Kidney epithelial cell (primary cell): ENCODE results near the gene TBXAS1. TPM values are rescaled to one million over a fixed set of nuclear protein-coding genes. Genes with fewer than 3 reads are reported as not detected.

Experiments
- DNase-seq: peaks from one replicate; pipeline ENCODE4 v3.0.0-alpha.2; 2010; ENCODE audit warnings: low read depth
- H3K27me3 ChIP-seq: 2 replicates; pipeline ENCODE4 v1.6.0; 2011; ENCODE audit warnings: low read length; ENCODE audit not compliant: control insufficient read depth, insufficient read depth
- H3K36me3 ChIP-seq: 2 replicates; pipeline ENCODE4 v1.5.1; 2011; ENCODE audit warnings: low read length; ENCODE audit not compliant: control insufficient read depth, insufficient read depth
- H3K4me3 ChIP-seq: 2 replicates; pipeline ENCODE4 v1.5.1; 2011; ENCODE audit warnings: low read depth, mild to moderate bottlenecking, control low read depth, low read length
- CTCF ChIP-seq: IDR thresholded peaks from 2 replicates; pipeline ENCODE4 v1.5.1; 2011; ENCODE audit warnings: mild to moderate bottlenecking, moderate library complexity, low read length, control low read depth, inconsistent platforms; ENCODE audit not compliant: insufficient read depth, poor library complexity, severe bottlenecking
- total RNA-seq: library from RNA; depleted of rRNA; stranded (reverse); fragments of >200 nt; gene quantifications from 2 replicates; pipeline ENCODE4 v1.2.3, GENCODE V29; 2015

Gene TBXAS1
- total RNA-seq, 1 donor from 2014 or later = 7.8 TPM

- H3K27me3 ChIP-seq = no peaks in the 10 kb centered on the region
- TF ChIP-seq CTCF = no peak
- no peak overlapping the region for H3K4me3 ChIP-seq
- no peak for DNase-seq
- peaks cover 2% of the 10 kb centered on the region for H3K36me3 ChIP-seq
Observed at GRCh38 chr7:140042386-140042670, 213.3 kb downstream of the TBXAS1 start.

GRCh38 chr7:140044251-140044650, 215.2 kb downstream of the TBXAS1 start:
- TF ChIP-seq CTCF = no peak
- Histone ChIP-seq H3K27me3 (no peaks in the 10 kb centered on the region), H3K4me3 (no peak overlapping the region), H3K36me3 (peaks cover 2% of the 10 kb centered on the region)
- no peak for DNase-seq

GRCh38 chr7:140045697-140046096, 216.6 kb downstream of the TBXAS1 start:
- Histone ChIP-seq H3K36me3 (peaks cover 2% of the 10 kb centered on the region), H3K27me3 (no peaks in the 10 kb centered on the region), H3K4me3 (no peak overlapping the region)
- no peak for DNase-seq
- TF ChIP-seq CTCF = no peak

- Histone ChIP-seq H3K36me3 (peaks cover 2% of the 10 kb centered on the region), H3K27me3 (no peaks in the 10 kb centered on the region), H3K4me3 (no peak overlapping the region)
- TF ChIP-seq CTCF = no peak
- no peak for DNase-seq
Observed at GRCh38 chr7:140047197-140047596, 218.1 kb downstream of the TBXAS1 start.

GRCh38 chr7:140048138-140048537, 219.1 kb downstream of the TBXAS1 start:
- no peak overlapping the region for H3K4me3 ChIP-seq
- H3K36me3 ChIP-seq = peaks cover 2% of the 10 kb centered on the region
- H3K27me3 ChIP-seq = no peaks in the 10 kb centered on the region
- DNase-seq = no peak
- no peak for TF ChIP-seq CTCF

GRCh38 chr7:140048989-140049338, 219.9 kb downstream of the TBXAS1 start:
- DNase-seq = no peak
- Histone ChIP-seq H3K27me3 (no peaks in the 10 kb centered on the region), H3K4me3 (no peak overlapping the region), H3K36me3 (peaks cover 2% of the 10 kb centered on the region)
- no peak for TF ChIP-seq CTCF
